HFF-Myc (cell line): ENCODE results near the gene SH3RF3.

Experiments used
- DNase-seq: peaks from one replicate; pipeline ENCODE4 v3.0.0-alpha.2; 2011; ENCODE audit warnings: low read depth; ENCODE audit errors: extremely low read depth
- H3K4me3 ChIP-seq: replicated peaks from 2 replicates; pipeline ENCODE4 v1.5.1; 2011; ENCODE audit warnings: low read depth, mild to moderate bottlenecking, control low read depth, low read length
- CTCF ChIP-seq: IDR thresholded peaks from 2 replicates; pipeline ENCODE4 v1.5.1; 2012; ENCODE audit warnings: mild to moderate bottlenecking, low read depth, low read length, control low read depth; ENCODE audit errors: missing control alignments

Gene SH3RF3

GRCh38 chr2:109185338-109185737 lies 56.3 kb downstream of the SH3RF3 start:
- no peak for TF ChIP-seq CTCF
- no peak for DNase-seq
- no peak overlapping the region for H3K4me3 ChIP-seq

- TF ChIP-seq CTCF, result no peak
- H3K4me3 ChIP-seq, result no peak overlapping the region
- no peak for DNase-seq
These were observed 57.0 kb downstream of the SH3RF3 start for GRCh38 chr2:109185821-109186570.

- TF ChIP-seq CTCF, result no peak
- no peak overlapping the region for H3K4me3 ChIP-seq
- DNase-seq, result no peak
These were observed 57.7 kb downstream of the SH3RF3 start for GRCh38 chr2:109186656-109187250.

- TF ChIP-seq CTCF, result no peak
- no peak for DNase-seq
These were observed 58.9 kb downstream of the SH3RF3 start for GRCh38 chr2:109187711-109188495.

GRCh38 chr2:109188496-109188890 lies 59.5 kb downstream of the SH3RF3 start:
- TF ChIP-seq CTCF, result no peak
- no peak overlapping the region for H3K4me3 ChIP-seq

More at GRCh38 chr2:109187711-109188495, 58.9 kb downstream of the SH3RF3 start:
- H3K4me3 ChIP-seq, result no peak overlapping the region

GRCh38 chr2:109188898-109189297 lies 59.9 kb downstream of the SH3RF3 start:
- H3K4me3 ChIP-seq, result no peak overlapping the region
- DNase-seq, result no peak
- TF ChIP-seq CTCF, result no peak

More at GRCh38 chr2:109188496-109188890, 59.5 kb downstream of the SH3RF3 start:
- DNase-seq, result no peak
